Naive B cell (primary cell): ENCODE results near the gene RASSF10. TPM values are rescaled to one million over a fixed set of nuclear protein-coding genes. Genes with fewer than 3 reads are reported as not detected.
A peak's percentile ranks its signal among the peaks of the same experiment; 100 is the strongest.

Source experiments
- ATAC-seq, 2 donors: fragments of 150-1000 bp; cut with Tn5 transposase; 2 replicates each; pipeline ENCODE4 v1.10.0; 2021; ENCODE audit warnings: low read depth in 2 of 2, mild to moderate bottlenecking in 2 of 2, moderate library complexity in 2 of 2
- DNase-seq: peaks from one replicate; pipeline ENCODE4 v3.0.0; 2022
- H3K27ac Mint-ChIP-seq, 6 donors: one replicate each; pipeline ENCODE4 v1.8.0; 2020 to 2022; ENCODE audit warnings: mild to moderate bottlenecking in 6 of 6, mixed read lengths in 6 of 6, moderate library complexity in 5 of 6, inconsistent platforms in 2 of 6
- H3K27me3 Mint-ChIP-seq, 3 donors: one replicate each; pipeline ENCODE4 v1.8.0; 2021 to 2022; ENCODE audit warnings: mixed read lengths in 3 of 3, mild to moderate bottlenecking in 1 of 3
- H3K36me3 Mint-ChIP-seq, 2 donors: one replicate each; pipeline ENCODE4 v1.8.0; 2020 to 2022; ENCODE audit warnings: mixed read lengths in 2 of 2, inconsistent platforms in 1 of 2, mild to moderate bottlenecking in 1 of 2
- H3K4me1 Mint-ChIP-seq, 3 donors: one replicate each; pipeline ENCODE4 v1.8.0; 2020 to 2022; ENCODE audit warnings: mixed read lengths in 3 of 3, inconsistent platforms in 1 of 3, mild to moderate bottlenecking in 1 of 3, moderate library complexity in 1 of 3
- H3K4me3 Mint-ChIP-seq, 8 donors: one replicate each; pipeline ENCODE4 v1.8.0; 2020 to 2022; ENCODE audit warnings: mild to moderate bottlenecking in 8 of 8, mixed read lengths in 8 of 8, moderate library complexity in 8 of 8, inconsistent platforms in 2 of 8
- H3K9me3 Mint-ChIP-seq, 7 donors: one replicate each; pipeline ENCODE4 v1.8.0; 2020 to 2022; ENCODE audit warnings: mixed read lengths in 7 of 7, mild to moderate bottlenecking in 5 of 7, inconsistent platforms in 2 of 7, moderate library complexity in 1 of 7
- polyA plus RNA-seq, 6 donors: library from polyadenylated mRNA; unstranded; fragments of 300-500 nt; fragmentation: Illumina TruSeq; gene quantifications; one replicate each; pipeline ENCODE4 v1.2.3, GENCODE V29; 2021; ENCODE audit warnings: low read depth in 6 of 6

The RASSF10 gene
- polyA plus RNA-seq, 6 donors from 2014 or later = not detected

GRCh38 chr11:13015753-13016152, 6.6 kb downstream of the RASSF10 start:
- no peaks in the 10 kb centered on the region for H3K36me3 Mint-ChIP-seq
- H3K4me3 Mint-ChIP-seq = no peak overlapping the region
- ATAC-seq = no peak
- peaks cover 31 to 37% (median 34%) of the 10 kb centered on the region in 3 donors for H3K27me3 Mint-ChIP-seq
- no peak for DNase-seq
- no peak overlapping the region for H3K27ac Mint-ChIP-seq
- peaks cover 0 to 3% (median 0%) of the 10 kb centered on the region in 3 donors for H3K4me1 Mint-ChIP-seq
- H3K9me3 Mint-ChIP-seq = peaks cover 0 to 5% (median 3%) of the 10 kb centered on the region in 7 donors

GRCh38 chr11:13016415-13016814, 7.3 kb downstream of the RASSF10 start:
- Mint-ChIP-seq H3K27me3 (peaks cover 24 to 33% (median 27%) of the 10 kb centered on the region in 3 donors), H3K4me1 (no peaks in the 10 kb centered on the region), H3K36me3 (no peaks in the 10 kb centered on the region), H3K27ac (no peak overlapping the region), H3K9me3 (peaks cover 0 to 5% (median 3%) of the 10 kb centered on the region in 7 donors), H3K4me3 (no peak overlapping the region)
- DNase-seq (no peak), ATAC-seq (no peak)

- no peaks in the 10 kb centered on the region for H3K4me1 Mint-ChIP-seq
- peaks cover 6 to 24% (median 15%) of the 10 kb centered on the region in 3 donors for H3K27me3 Mint-ChIP-seq
These were observed 10.2 kb downstream of the RASSF10 start for GRCh38 chr11:13019313-13019712.

GRCh38 chr11:13023423-13023822, 14.3 kb downstream of the RASSF10 start:
- Mint-ChIP-seq H3K9me3 (peaks cover 0 to 11% (median 0%) of the 10 kb centered on the region in 7 donors), H3K36me3 (no peaks in the 10 kb centered on the region), H3K27me3 (peaks cover 4 to 8% (median 7%) of the 10 kb centered on the region in 3 donors), H3K4me1 (no peaks in the 10 kb centered on the region), H3K4me3 (no peak overlapping the region), H3K27ac (no peak overlapping the region)
- DNase-seq (no peak), ATAC-seq (no peak)

More at GRCh38 chr11:13019313-13019712, 10.2 kb downstream of the RASSF10 start:
- ATAC-seq = no peak
- Mint-ChIP-seq H3K27ac (no peak overlapping the region), H3K4me3 (no peak overlapping the region), H3K36me3 (no peaks in the 10 kb centered on the region), H3K9me3 (peaks cover 0 to 11% (median 4%) of the 10 kb centered on the region in 7 donors)
- no peak for DNase-seq

DNA sequence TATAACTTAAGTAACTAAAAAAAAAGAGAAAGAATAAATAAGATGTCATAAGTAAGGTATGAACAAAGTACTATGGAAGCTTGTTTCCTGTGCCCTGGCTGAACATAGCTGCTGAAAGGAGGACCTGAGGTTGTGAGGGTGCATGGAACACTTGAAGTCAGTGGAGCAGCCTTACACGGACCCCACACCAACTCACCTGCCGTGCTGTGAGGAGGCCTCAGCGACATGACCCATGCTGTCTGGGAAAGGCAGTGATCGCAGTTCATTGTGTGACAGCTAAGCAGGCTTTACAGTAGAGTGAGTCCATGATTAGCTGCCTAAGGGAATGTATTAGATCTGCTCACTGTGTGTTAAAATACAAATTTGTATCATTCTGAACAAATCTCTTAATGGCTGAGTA, 17.6 kb downstream of the RASSF10 start:
- no peak for ATAC-seq
- no peaks in the 10 kb centered on the region for H3K4me1 Mint-ChIP-seq
- H3K4me3 Mint-ChIP-seq = no peak overlapping the region
- no peak overlapping the region for H3K27ac Mint-ChIP-seq
- H3K36me3 Mint-ChIP-seq = no peaks in the 10 kb centered on the region
- DNase-seq = no peak
- peaks cover 0 to 6% (median 0%) of the 10 kb centered on the region in 7 donors for H3K9me3 Mint-ChIP-seq
- H3K27me3 Mint-ChIP-seq = peaks cover 0 to 8% (median 7%) of the 10 kb centered on the region in 3 donors

GRCh38 chr11:13028322-13028721, 19.2 kb downstream of the RASSF10 start:
- no peaks in the 10 kb centered on the region for H3K36me3 Mint-ChIP-seq
- H3K27ac Mint-ChIP-seq = no peak overlapping the region
- H3K4me3 Mint-ChIP-seq = no peak overlapping the region
- H3K9me3 Mint-ChIP-seq = no peaks in the 10 kb centered on the region
- no peaks in the 10 kb centered on the region for H3K4me1 Mint-ChIP-seq
- ATAC-seq (no peak), DNase-seq (no peak)
- peaks cover 0 to 8% (median 0%) of the 10 kb centered on the region in 3 donors for H3K27me3 Mint-ChIP-seq

DNA sequence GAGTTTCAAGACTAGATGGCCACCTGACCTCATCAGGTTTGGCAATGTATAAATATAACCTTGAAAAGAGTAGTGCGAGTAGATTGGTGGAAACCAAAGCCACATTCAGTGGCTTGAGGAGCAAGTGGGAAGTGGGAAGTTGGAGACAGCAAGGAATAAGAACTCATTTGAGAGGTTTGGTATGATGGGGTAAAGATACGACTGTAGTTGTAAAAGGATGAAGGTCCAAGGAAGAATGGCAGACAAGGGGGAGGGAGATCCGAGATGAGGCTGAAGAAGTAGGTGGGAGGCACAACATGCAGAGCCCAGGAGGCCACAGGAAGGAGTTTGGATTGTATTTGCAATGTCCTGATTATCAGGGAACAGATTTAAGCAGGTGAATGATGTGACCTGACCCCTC, 20.8 kb downstream of the RASSF10 start:
- no peak for DNase-seq
- H3K36me3 Mint-ChIP-seq = no peaks in the 10 kb centered on the region
- no peak for ATAC-seq
- no peaks in the 10 kb centered on the region for H3K4me1 Mint-ChIP-seq
- H3K27ac Mint-ChIP-seq = no peak overlapping the region
- H3K4me3 Mint-ChIP-seq = no peak overlapping the region
- peaks cover 0 to under 1% (median 0%) of the 10 kb centered on the region in 7 donors for H3K9me3 Mint-ChIP-seq
- peaks cover 2 to 4% (median 3%) of the 10 kb centered on the region in 3 donors for H3K27me3 Mint-ChIP-seq

DNA sequence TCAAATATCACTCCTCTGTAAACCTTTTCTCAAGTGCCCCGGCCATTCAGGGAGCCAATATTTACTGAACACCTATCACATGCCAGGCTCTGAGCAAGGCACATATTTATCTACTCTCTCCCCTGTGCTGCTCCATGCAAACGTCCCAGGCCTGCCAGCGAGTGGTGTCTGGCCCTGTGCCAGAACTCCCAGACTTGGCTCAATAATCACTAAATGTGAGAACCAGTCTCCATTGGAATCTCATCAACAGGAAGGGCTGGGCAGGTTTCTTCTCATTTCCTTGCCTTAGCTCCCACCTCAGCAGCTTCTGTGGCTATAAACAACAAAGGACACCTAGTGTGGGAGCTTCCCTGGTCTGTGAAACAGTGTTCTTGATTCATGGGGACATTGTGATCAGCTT, 21.7 kb downstream of the RASSF10 start:
- Mint-ChIP-seq H3K27me3 (peaks cover 8 to 14% (median 12%) of the 10 kb centered on the region in 3 donors), H3K4me1 (no peaks in the 10 kb centered on the region), H3K9me3 (peaks cover 0 to 8% (median 0%) of the 10 kb centered on the region in 7 donors), H3K36me3 (no peaks in the 10 kb centered on the region), H3K4me3 (no peak overlapping the region), H3K27ac (no peak overlapping the region)
- no peak for ATAC-seq
- DNase-seq = no peak

DNA sequence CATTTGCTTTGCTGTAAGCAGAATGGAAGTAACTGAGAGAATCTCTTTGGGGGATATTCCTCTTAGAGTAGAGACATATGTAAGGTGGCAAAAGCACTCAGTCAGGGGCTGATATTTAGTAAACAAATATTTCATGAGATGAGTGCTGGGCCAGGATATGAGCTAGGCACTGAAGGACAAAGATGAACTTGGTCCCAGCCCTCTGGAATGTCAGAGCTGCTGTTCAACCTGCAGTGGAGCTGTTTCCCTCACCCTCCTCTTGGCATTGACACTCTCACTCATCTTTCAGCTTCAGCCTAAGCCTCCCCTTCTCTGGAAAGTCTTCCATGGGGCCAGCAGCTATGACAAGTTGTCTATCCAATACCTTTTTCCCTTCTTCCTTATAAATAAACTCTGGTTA, 22.2 kb downstream of the RASSF10 start:
- peaks cover 0 to 8% (median 0%) of the 10 kb centered on the region in 7 donors for H3K9me3 Mint-ChIP-seq
- peaks cover 8 to 14% (median 12%) of the 10 kb centered on the region in 3 donors for H3K27me3 Mint-ChIP-seq
- no peaks in the 10 kb centered on the region for H3K36me3 Mint-ChIP-seq
- no peak overlapping the region for H3K27ac Mint-ChIP-seq
- no peaks in the 10 kb centered on the region for H3K4me1 Mint-ChIP-seq
- no peak overlapping the region for H3K4me3 Mint-ChIP-seq
- ATAC-seq (no peak), DNase-seq (no peak)

- peaks cover 8 to 16% (median 12%) of the 10 kb centered on the region in 3 donors for H3K27me3 Mint-ChIP-seq
- H3K4me3 Mint-ChIP-seq = no peak overlapping the region
- DNase-seq = no peak
- peaks cover 0 to 8% (median 0%) of the 10 kb centered on the region in 7 donors for H3K9me3 Mint-ChIP-seq
- no peak overlapping the region for H3K27ac Mint-ChIP-seq
- no peaks in the 10 kb centered on the region for H3K4me1 Mint-ChIP-seq
- ATAC-seq = no peak
- H3K36me3 Mint-ChIP-seq = no peaks in the 10 kb centered on the region
These were observed 24.8 kb downstream of the RASSF10 start for GRCh38 chr11:13033760-13034533.

DNA sequence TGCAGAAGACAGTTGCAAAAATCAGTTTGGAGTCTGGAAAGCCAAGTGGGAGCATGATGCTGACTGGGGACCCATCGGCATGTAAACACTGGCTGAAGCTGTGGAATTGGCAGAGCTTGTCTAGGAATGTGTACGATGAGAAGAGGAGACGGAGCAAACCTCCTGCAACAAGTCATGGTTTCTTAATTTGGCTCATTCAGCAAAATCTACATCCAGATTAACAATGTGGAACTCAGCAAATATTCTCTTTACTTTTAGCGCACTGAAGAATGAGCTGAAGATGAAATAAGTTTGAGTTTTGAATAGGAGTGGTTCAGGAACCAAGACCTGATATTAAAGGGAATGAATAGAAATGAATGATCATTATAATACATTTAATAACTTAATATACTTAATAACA, 26.6 kb downstream of the RASSF10 start:
- H3K27me3 Mint-ChIP-seq = peaks cover 16 to 25% (median 19%) of the 10 kb centered on the region in 3 donors
- ATAC-seq = no peak
- H3K27ac Mint-ChIP-seq = no peak overlapping the region
- no peaks in the 10 kb centered on the region for H3K36me3 Mint-ChIP-seq
- no peak overlapping the region for H3K4me3 Mint-ChIP-seq
- H3K9me3 Mint-ChIP-seq = peaks cover 0 to 12% (median 0%) of the 10 kb centered on the region in 7 donors
- no peaks in the 10 kb centered on the region for H3K4me1 Mint-ChIP-seq
- no peak for DNase-seq

DNA sequence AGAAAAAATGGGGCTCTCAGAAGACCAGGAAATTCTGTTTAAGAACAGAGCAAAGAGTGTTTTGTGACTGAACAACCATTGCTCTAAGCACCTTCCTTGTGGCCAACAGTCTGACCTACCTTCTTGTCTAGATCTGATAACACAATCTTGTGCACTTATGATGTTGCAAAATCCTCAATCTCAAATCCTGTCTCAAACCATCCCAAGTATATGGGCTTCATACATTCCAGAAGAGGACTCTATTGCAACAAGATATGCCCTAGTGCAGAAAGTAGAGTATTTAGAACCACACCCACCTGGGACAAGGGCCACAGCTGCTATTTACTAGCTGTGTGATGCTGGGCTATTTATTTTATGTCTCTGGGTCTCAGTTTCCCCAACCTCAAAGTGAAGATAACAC, 27.1 kb downstream of the RASSF10 start:
- Mint-ChIP-seq H3K4me3 (no peak overlapping the region), H3K4me1 (no peaks in the 10 kb centered on the region), H3K36me3 (no peaks in the 10 kb centered on the region), H3K27me3 (peaks cover 16 to 25% (median 19%) of the 10 kb centered on the region in 3 donors), H3K9me3 (peaks cover 0 to 12% (median 0%) of the 10 kb centered on the region in 7 donors), H3K27ac (no peak overlapping the region)
- DNase-seq = no peak
- ATAC-seq = no peak

GRCh38 chr11:13038366-13038765, 29.2 kb downstream of the RASSF10 start:
- ATAC-seq (no peak), DNase-seq (no peak)
- Mint-ChIP-seq H3K36me3 (no peaks in the 10 kb centered on the region), H3K27me3 (peaks cover 16 to 25% (median 19%) of the 10 kb centered on the region in 3 donors), H3K27ac (no peak overlapping the region), H3K4me1 (no peaks in the 10 kb centered on the region), H3K9me3 (peaks cover 0 to 12% (median 0%) of the 10 kb centered on the region in 7 donors), H3K4me3 (peak overlapping the region in 1 of 8 donors; percentile 72)

GRCh38 chr11:13039126-13039525, 30.0 kb downstream of the RASSF10 start:
- Mint-ChIP-seq H3K4me3 (no peak overlapping the region), H3K27me3 (peaks cover 16 to 25% (median 19%) of the 10 kb centered on the region in 3 donors), H3K9me3 (peaks cover 0 to 12% (median 0%) of the 10 kb centered on the region in 7 donors), H3K27ac (no peak overlapping the region), H3K36me3 (no peaks in the 10 kb centered on the region), H3K4me1 (no peaks in the 10 kb centered on the region)
- ATAC-seq = no peak
- DNase-seq = no peak
